ENCODE data around the gene ANKS6. TPM values are rescaled to one million over a fixed set of nuclear protein-coding genes. Genes with fewer than 3 reads are reported as not detected.

ANKS6 gene
- total and polyA plus RNA-seq, 2 experiments from 2014 or later = 36.9 to 59.0 TPM

DNA sequence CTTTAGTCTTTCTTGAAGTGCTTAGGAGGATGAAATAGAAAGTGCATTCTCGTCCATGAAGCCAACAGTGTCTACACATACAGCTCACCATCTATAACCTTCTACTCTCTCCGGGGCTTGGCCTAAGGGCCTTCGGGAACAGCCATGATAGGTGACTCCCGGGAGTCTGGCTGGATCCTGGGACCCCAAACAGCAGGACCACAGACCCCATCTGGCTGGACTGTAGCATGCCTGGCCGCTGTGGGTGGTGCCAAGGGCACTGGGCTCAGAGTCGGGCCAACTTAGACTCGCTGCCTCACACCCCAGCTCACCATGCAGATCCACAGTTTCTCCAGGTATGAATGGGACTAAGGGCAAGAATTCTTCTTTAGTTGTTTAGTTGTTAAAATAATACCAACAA lies 104.0 kb downstream of the ANKS6 start:
- DNase-seq (ENCODE audit: low spot score) = no peak
- TF ChIP-seq NANOG (IDR thresholded peaks at IDR 0.05; ENCODE audit: borderline replicate concordance) = no peak
- TF ChIP-seq EZH2phosphoT487 (IDR thresholded peaks at IDR 0.05; ENCODE audit: unreplicated experiment) = no peak
- no peak for TF ChIP-seq JUNB (IDR thresholded peaks at IDR 0.05; ENCODE audit: unreplicated experiment)
- TF ChIP-seq, protein P1, sequence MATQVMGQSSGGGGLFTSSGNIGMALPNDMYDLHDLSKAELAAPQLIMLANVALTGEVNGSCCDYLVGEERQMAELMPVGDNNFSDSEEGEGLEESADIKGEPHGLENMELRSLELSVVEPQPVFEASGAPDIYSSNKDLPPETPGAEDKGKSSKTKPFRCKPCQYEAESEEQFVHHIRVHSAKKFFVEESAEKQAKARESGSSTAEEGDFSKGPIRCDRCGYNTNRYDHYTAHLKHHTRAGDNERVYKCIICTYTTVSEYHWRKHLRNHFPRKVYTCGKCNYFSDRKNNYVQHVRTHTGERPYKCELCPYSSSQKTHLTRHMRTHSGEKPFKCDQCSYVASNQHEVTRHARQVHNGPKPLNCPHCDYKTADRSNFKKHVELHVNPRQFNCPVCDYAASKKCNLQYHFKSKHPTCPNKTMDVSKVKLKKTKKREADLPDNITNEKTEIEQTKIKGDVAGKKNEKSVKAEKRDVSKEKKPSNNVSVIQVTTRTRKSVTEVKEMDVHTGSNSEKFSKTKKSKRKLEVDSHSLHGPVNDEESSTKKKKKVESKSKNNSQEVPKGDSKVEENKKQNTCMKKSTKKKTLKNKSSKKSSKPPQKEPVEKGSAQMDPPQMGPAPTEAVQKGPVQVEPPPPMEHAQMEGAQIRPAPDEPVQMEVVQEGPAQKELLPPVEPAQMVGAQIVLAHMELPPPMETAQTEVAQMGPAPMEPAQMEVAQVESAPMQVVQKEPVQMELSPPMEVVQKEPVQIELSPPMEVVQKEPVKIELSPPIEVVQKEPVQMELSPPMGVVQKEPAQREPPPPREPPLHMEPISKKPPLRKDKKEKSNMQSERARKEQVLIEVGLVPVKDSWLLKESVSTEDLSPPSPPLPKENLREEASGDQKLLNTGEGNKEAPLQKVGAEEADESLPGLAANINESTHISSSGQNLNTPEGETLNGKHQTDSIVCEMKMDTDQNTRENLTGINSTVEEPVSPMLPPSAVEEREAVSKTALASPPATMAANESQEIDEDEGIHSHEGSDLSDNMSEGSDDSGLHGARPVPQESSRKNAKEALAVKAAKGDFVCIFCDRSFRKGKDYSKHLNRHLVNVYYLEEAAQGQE (IDR thresholded peaks at IDR 0.05; ENCODE audit: unreplicated experiment) = no peak
- TF ChIP-seq ZNF331 (CRISPR knock-in tag; IDR thresholded peaks at IDR 0.05; ENCODE audit: low read depth) = no peak
- Mint-ChIP-seq H3K27ac (no peak overlapping the region), H3K9me3 (no peaks in the 10 kb centered on the region), H3K4me3 (no peak overlapping the region), H3K4me1 (0 out of 3 replicates have a peak, but pooled peaks cover 2% of the 10 kb centered on the region), H3K36me3 (ENCODE audit: low read depth) (no peaks in the 10 kb centered on the region), H3K27me3 (ENCODE audit: insufficient read depth, low read depth, poor library complexity) (peaks cover 8% of the 10 kb centered on the region)
- Histone ChIP-seq H3K4me2 (no peak overlapping the region), H2AFZ (no peak overlapping the region), H3K4me1 (ENCODE audit: insufficient read depth) (no peaks in the 10 kb centered on the region), H3F3A (replicated peaks; ENCODE audit: low read depth) (no peaks in the 10 kb centered on the region), H3K4me3 (no peak overlapping the region), H3K27ac (ENCODE audit: low read depth) (no peak overlapping the region), H3K27me3 (ENCODE audit: insufficient read depth) (no peaks in the 10 kb centered on the region), H4K20me1 (replicated peaks; ENCODE audit: insufficient read depth) (no peaks in the 10 kb centered on the region), H3K79me2 (replicated peaks; ENCODE audit: insufficient read depth) (no peaks in the 10 kb centered on the region), H3K9me2 (ENCODE audit: insufficient read depth) (no peaks in the 10 kb centered on the region), H3K36me3 (ENCODE audit: insufficient read depth) (no peaks in the 10 kb centered on the region)
- no peak for ATAC-seq

DNA sequence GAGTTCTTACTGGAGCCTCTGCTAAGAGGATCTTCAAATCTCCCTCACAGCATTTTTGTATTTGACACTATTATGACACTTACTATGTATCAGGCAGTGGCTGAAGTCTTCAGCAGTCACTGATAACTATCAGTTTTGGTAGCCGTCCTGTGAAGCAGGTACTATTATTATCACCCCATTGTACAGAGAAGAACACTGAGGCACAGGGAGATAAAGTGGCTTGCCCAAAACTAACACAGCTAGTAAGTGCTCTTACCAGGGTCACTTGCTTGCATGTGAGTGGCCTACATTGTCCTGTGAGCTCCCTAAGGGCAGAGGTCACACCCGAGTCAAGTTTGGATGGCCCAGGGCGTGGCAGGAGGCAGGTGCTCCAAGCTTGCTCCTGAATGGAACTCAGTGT lies 104.5 kb downstream of the ANKS6 start:
- Histone ChIP-seq H3K79me2 (replicated peaks; ENCODE audit: insufficient read depth) (no peaks in the 10 kb centered on the region), H2AFZ (no peak overlapping the region), H3K4me3 (no peak overlapping the region), H3K4me2 (no peak overlapping the region), H4K20me1 (replicated peaks; ENCODE audit: insufficient read depth) (no peaks in the 10 kb centered on the region), H3K27me3 (ENCODE audit: insufficient read depth) (no peaks in the 10 kb centered on the region), H3K9me2 (ENCODE audit: insufficient read depth) (no peaks in the 10 kb centered on the region), H3K36me3 (ENCODE audit: insufficient read depth) (no peaks in the 10 kb centered on the region), H3K27ac (ENCODE audit: low read depth) (no peak overlapping the region), H3K4me1 (ENCODE audit: insufficient read depth) (no peaks in the 10 kb centered on the region), H3F3A (replicated peaks; ENCODE audit: low read depth) (no peaks in the 10 kb centered on the region)
- H3K4me1 Mint-ChIP-seq = peaks cover 5% of the 10 kb centered on the region
- no peaks in the 10 kb centered on the region for H3K9me3 Mint-ChIP-seq
- H3K4me3 Mint-ChIP-seq = no peak overlapping the region
- H3K27ac Mint-ChIP-seq = no peak overlapping the region
- H3K36me3 Mint-ChIP-seq (ENCODE audit: low read depth) = no peaks in the 10 kb centered on the region
- H3K27me3 Mint-ChIP-seq (ENCODE audit: insufficient read depth, low read depth, poor library complexity) = peaks cover 8% of the 10 kb centered on the region
- ATAC-seq = no peak
- DNase-seq (ENCODE audit: low spot score) = no peak
- TF ChIP-seq ZNF331 (CRISPR knock-in tag; IDR thresholded peaks at IDR 0.05; ENCODE audit: low read depth) (no peak), ZNF462 (CRISPR knock-in tag; IDR thresholded peaks at IDR 0.05) (no peak), CTCF (conservative IDR thresholded peaks at IDR 0.05; ENCODE audit: low read depth in 2 of 2) (no peak), ETS1 (IDR thresholded peaks at IDR 0.05) (no peak), STAT1 (IDR thresholded peaks at IDR 0.05; ENCODE audit: unreplicated experiment) (no peak), ZNF114 (CRISPR knock-in tag; IDR thresholded peaks at IDR 0.05) (no peak), EZH2phosphoT487 (IDR thresholded peaks at IDR 0.05; ENCODE audit: unreplicated experiment) (no peak)
